ENCODE results near the gene ZC3HAV1.
"Not testable (repeated sequence)": the region's sequence is repeated elsewhere in the genome, so short reads cannot be mapped to it uniquely, and the experiment has no call there.

The ZC3HAV1 gene

GRCh38 chr7:139081584-139081983, 27.9 kb downstream of the ZC3HAV1 start:
- no peak for DNase-seq

GRCh38 chr7:139080905-139081304, 28.6 kb downstream of the ZC3HAV1 start:
- no peak for DNase-seq

- DNase-seq: no peak
Measured at GRCh38 chr7:139079861-139080260, 29.7 kb downstream of the ZC3HAV1 start.

DNA sequence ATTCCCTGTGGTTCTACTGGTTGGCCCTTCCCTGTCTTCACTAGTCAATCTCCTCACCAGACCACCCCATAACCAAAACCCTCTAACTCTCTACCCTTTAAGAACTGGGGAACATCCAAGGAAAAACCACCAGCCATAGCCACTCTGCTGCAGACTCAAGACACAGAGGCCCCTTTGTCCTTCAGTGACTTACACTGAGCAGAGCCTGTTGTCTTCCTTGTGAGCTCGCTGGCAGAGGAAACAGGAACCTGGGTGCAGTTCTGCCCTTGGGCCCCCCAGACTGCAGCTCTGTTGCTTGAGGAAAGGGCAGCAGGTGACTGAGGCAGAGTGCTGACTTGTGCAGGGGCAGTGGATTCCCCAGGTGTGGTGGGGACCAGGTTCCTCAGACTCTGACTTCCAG, 30.6 kb downstream of the ZC3HAV1 start:
- no peak for DNase-seq

DNA sequence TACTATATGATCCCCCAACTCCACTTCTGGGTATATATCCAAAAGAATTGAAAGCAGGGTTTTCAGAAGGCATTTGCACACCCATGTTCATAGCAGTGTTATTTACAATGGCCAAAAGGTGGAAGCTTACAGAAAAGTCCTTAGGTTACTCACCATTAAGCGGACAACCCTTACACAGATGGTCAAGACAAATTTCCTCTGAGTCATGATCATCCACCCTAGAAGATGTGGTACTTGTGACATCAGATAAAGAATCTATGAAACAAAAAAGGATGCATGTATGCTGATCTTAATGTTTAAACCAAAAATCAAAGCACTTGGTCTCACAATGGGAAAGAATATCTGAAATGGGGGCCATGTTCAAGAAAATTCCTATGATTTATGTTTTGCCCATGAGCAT, 31.1 kb downstream of the ZC3HAV1 start:
- DNase-seq: no peak

- peak; percentile 37 for DNase-seq
Measured at GRCh38 chr7:139077706-139078105, 31.8 kb downstream of the ZC3HAV1 start.

GRCh38 chr7:139075871-139076686, 33.4 kb downstream of the ZC3HAV1 start:
- no peak for DNase-seq

GRCh38 chr7:139075031-139075652, 34.4 kb downstream of the ZC3HAV1 start:
- peak; percentile 78 for DNase-seq

GRCh38 chr7:139072796-139073195, 36.7 kb downstream of the ZC3HAV1 start:
- no peak for DNase-seq

DNA sequence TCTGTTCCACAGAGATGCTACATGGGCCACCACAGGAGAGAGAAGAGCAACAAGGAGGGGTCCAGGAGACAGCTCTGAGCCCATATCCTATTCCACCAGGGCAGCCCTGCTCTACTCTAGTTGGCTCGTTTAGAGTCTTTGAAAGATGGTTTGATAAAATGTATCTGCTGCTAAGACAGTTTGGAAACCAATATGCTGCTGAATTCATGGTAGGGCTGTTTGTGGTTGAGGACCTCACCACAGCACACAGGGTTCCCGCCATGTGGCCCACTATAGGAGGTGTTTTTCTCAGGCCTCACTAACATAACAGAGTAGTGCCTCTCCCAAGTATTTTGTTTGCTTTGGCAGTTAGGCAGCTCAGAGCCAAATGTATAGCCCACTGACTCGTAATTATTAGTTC, 37.8 kb downstream of the ZC3HAV1 start:
- DNase-seq: no peak

DNA sequence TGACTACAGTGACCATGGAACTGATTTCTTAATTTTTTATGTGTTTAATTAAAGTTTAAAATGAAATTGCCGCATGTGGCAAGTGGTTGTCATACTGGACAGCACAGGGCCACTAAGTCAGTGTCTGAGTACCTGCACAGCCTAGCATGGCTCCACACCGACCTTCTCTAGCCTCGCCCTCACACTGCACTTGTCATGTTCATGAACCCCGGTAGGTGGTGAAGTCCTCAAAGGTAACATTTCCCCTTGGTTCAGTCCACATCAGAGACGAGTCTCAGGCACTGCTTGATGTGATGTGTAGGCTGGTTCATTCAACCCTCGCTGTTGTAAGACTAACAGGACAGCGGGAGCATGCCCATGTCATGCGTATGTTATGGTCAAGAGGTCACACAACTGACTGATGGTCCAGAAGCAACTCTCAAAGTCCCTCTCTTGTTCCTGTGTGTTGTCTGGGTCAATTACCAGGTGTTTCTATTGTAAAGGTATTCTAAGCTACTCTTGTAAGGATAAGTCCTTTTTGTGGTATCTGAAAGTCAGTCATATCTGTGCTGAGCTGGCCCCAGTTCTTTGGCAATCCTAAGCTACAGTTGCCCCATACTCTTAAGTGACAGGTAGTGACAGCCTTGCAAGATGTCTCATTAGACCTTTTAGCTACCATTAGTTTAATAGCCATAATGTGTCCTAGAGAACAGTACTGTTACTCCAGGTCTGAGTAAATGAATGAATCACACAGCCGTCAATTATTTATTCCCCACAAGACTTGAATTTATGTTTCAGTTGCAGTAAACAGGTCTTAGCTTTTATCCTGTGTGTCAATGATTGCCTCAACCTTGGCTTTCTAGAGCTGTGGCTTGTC, 40.7 kb downstream of the ZC3HAV1 start:
- no peak for DNase-seq

DNA sequence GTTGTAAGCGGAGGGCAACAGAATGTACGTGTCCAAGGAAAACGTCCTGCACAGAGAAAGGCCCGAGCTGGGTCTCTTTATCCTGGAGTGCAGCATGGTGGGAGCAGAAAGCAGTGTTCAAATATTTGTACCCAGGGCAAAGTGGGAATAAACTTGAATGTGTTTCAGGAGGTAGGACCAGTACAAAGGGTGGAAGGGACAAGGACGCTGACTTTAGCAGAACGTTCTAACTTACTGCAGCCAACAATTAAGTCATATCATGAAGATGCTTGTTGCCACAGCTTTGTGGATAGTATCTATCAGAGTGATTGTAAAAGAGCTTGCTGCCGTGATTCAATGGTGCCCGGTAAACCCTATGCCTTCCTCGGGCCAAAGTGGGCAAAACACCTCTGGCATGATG, 43.2 kb downstream of the ZC3HAV1 start:
- DNase-seq: no peak

GRCh38 chr7:139065323-139065722, 44.2 kb downstream of the ZC3HAV1 start:
- no peak for DNase-seq

- DNase-seq: no peak
Measured at GRCh38 chr7:139061416-139061815, 48.1 kb downstream of the ZC3HAV1 start.

DNA sequence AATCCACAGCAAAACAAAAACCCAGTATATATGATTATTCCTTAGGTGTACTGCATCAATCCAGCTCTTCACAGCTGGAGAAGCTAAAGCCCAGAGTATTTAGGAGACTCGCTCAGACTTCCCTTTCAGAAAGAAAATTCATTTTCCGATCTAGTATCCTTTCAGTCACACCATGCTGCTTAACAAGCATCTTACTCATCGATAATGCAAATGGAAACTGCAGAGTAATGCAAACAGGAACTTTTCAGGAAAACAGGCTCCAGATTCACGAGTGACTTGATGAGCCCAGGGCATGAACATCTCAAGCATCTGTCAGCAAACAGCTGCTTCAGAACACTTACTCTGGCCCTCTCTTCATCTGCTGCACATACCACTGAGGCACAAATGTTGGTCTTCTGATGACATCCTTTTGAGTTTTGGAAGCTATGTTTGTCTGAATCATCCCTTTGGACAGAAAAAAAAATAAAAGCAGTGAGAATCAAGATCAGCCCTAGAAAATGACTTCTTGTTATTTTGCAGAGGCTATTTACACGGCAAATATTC, 48.8 kb downstream of the ZC3HAV1 start:
- peak; percentile 41 for DNase-seq

GRCh38 chr7:139059905-139060304, 49.6 kb downstream of the ZC3HAV1 start:
- peak; percentile 28 for DNase-seq

GRCh38 chr7:139058943-139059342, 50.6 kb downstream of the ZC3HAV1 start:
- DNase-seq: no peak

DNA sequence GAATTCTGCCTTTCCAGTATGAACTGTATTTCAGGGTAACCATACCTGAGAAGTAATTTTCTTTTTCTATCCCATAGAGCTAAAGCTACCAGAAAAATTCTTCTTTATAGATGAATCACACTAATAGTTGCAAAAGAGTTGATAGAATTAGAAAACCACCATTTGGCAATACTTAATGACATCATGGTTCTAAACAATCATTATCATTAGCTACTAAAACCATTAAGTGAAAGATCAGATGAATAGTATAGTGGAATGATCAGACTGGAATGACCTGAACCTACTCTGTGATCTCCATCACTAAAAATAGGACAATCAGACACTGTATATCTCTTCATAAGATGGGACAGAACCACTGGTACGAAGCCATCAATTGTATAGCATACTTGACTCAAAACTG, 53.8 kb downstream of the ZC3HAV1 start:
- DNase-seq: no peak

- DNase-seq: not testable (repeated sequence)
Measured at GRCh38 chr7:139054656-139055055, 54.9 kb downstream of the ZC3HAV1 start.

DNA sequence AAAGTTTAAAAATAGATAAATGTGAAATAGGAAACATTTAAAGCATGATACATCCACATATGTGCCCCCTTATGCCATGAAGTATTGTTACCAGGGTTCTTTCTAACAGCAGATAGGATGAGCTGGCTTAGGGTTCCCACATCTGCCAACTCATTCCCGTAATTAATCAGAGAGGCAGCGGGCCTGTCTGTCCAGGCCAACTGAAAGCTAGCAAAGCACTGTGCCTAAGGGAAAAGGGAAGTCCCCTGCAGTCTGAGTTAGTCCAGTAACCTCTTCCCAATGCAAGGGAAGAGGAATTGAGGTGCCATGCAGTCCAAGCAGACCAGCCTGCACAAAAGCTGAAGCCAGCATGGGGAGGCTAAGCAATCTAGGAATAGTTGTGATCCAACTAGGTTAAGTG, 55.4 kb downstream of the ZC3HAV1 start:
- DNase-seq: no peak

- DNase-seq: no peak
Measured at GRCh38 chr7:139051655-139052054, 57.9 kb downstream of the ZC3HAV1 start.

GRCh38 chr7:139049936-139050335, 59.6 kb downstream of the ZC3HAV1 start:
- no peak for DNase-seq

DNA sequence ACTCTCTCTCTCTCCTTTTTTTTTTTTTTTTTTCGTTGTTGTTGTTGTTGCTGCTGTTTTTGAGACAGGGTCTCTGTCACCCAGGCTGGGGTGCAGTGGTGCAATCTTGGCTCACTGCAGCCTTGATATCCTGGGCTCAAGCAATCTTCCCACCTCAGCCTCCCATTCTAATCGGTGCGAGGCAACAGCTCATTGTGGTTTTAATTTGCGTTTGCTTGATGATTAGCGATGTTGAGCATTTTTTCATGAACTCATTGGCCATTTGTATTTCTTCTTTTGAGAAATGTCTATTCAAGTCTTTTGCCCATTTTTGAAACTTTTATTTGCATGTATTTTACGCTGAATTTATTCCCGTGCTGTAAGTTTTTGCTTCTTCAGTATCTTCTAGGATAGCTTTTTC, 60.4 kb downstream of the ZC3HAV1 start:
- DNase-seq: no peak
